HL-60 (cell line): ENCODE data around the gene FAM151A.

Source experiments
- DNase-seq, 2 experiments: peaks; one replicate each; pipeline ENCODE4 v3.0.0-alpha.2; 2010 to 2020; ENCODE audit warnings: low read depth in 1 of 2, low spot score in 1 of 2
- H3K27ac ChIP-seq: fragments of 250-450 bp; sonication (Bioruptor Pico); replicated peaks from 2 replicates; pipeline ENCODE4 v1.5.1; 2020; ENCODE audit warnings: mild to moderate bottlenecking, moderate library complexity
- H3K27me3 ChIP-seq: fragments of 250-450 bp; sonication (Bioruptor Pico); 2 replicates; pipeline ENCODE4 v1.5.1; 2021; ENCODE audit warnings: mild to moderate bottlenecking, moderate library complexity; ENCODE audit not compliant: insufficient read depth, poor library complexity, severe bottlenecking
- H3K4me3 ChIP-seq: replicated peaks from 2 replicates; pipeline ENCODE4 v1.5.1; 2011; ENCODE audit warnings: mild to moderate bottlenecking, control low read depth, low read length; ENCODE audit not compliant: insufficient read depth
- GABPA ChIP-seq: IDR thresholded peaks from 2 replicates; pipeline ENCODE4 v1.6.1; 2012; ENCODE audit warnings: low read depth
- POLR2AphosphoS5 ChIP-seq: IDR thresholded peaks from 2 replicates; pipeline ENCODE4 v1.6.1; 2012; ENCODE audit warnings: low read depth
- SPI1 ChIP-seq: IDR thresholded peaks from 2 replicates; pipeline ENCODE4 v1.6.1; 2012; ENCODE audit warnings: low read depth, mild to moderate bottlenecking, borderline replicate concordance
- long read RNA-seq: library from polyadenylated mRNA; unstranded; transcript quantifications from one replicate; pipeline ENCODE4 v2.0.0, GENCODE V29; 2020
- TF ChIP-seq, protein P1 (sequence below): IDR thresholded peaks from one replicate; pipeline ENCODE4 v1.5.1; 2011; ENCODE audit warnings: low read length, control low read depth, inconsistent platforms; ENCODE audit not compliant: insufficient read depth
- TF ChIP-seq, protein P2 (sequence below): IDR thresholded peaks from 2 replicates; pipeline ENCODE4 v1.6.1; 2012; ENCODE audit warnings: low read depth; ENCODE audit not compliant: insufficient replicate concordance

FAM151A gene
- long read RNA-seq, partial matches to known transcripts: 0 of 3 reads
- long read RNA-seq, other reads (novel, unspliced or antisense): 3 of 3 reads

DNA sequence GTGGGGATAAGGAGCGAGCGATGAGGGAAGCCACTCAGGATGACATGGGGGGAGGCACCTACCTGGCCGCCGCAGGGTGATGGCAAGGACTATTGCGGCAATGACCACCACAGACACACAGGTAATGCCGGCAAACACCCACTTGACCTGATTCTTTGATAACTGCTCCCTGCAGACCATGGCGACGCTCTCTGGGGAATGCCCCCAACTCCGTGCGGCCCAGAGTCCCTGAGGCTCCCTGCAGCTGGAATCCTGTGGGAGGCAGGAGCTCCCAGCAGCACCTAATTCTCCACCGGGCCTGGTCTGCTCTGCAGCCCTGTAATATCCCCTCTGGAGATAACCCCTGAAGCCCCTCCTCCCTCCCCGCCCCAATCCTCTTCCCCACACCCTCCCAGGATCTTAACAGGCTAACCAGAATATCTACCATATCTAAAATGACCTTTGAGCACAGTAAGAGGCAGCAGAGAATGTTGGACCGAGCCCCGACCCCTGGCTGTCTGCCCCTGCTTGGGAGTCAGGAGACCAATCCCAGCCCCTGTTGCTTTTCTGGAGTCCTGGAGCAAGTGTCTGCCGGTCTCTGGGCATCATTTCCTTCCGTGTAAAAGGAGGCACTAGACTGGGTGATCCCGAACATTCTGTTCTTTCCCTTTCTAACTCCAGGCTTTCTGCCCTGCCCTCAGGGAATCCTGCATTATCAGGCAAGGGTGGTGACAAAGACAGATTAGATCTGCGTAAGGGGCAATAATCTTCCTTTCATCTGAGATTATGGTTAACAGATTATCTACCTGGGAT is at the start of gene FAM151A:
Gene FAM151A (minus strand): TSS at position 310 of the 792 bp plus-strand sequence. CDS start 130 bp downstream, at position 180.
- H3K27ac ChIP-seq: no peak within 1 kb of the TSS
- no peaks in the 10 kb centered on the region for H3K27me3 ChIP-seq
- H3K4me3 ChIP-seq: no peak within 1 kb of the TSS
- no peak for DNase-seq
- TF ChIP-seq, protein P1, sequence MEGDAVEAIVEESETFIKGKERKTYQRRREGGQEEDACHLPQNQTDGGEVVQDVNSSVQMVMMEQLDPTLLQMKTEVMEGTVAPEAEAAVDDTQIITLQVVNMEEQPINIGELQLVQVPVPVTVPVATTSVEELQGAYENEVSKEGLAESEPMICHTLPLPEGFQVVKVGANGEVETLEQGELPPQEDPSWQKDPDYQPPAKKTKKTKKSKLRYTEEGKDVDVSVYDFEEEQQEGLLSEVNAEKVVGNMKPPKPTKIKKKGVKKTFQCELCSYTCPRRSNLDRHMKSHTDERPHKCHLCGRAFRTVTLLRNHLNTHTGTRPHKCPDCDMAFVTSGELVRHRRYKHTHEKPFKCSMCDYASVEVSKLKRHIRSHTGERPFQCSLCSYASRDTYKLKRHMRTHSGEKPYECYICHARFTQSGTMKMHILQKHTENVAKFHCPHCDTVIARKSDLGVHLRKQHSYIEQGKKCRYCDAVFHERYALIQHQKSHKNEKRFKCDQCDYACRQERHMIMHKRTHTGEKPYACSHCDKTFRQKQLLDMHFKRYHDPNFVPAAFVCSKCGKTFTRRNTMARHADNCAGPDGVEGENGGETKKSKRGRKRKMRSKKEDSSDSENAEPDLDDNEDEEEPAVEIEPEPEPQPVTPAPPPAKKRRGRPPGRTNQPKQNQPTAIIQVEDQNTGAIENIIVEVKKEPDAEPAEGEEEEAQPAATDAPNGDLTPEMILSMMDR: no peak
- TF ChIP-seq POLR2AphosphoS5 (no peak), GABPA (no peak), SPI1 (no peak)
- TF ChIP-seq, protein P2, sequence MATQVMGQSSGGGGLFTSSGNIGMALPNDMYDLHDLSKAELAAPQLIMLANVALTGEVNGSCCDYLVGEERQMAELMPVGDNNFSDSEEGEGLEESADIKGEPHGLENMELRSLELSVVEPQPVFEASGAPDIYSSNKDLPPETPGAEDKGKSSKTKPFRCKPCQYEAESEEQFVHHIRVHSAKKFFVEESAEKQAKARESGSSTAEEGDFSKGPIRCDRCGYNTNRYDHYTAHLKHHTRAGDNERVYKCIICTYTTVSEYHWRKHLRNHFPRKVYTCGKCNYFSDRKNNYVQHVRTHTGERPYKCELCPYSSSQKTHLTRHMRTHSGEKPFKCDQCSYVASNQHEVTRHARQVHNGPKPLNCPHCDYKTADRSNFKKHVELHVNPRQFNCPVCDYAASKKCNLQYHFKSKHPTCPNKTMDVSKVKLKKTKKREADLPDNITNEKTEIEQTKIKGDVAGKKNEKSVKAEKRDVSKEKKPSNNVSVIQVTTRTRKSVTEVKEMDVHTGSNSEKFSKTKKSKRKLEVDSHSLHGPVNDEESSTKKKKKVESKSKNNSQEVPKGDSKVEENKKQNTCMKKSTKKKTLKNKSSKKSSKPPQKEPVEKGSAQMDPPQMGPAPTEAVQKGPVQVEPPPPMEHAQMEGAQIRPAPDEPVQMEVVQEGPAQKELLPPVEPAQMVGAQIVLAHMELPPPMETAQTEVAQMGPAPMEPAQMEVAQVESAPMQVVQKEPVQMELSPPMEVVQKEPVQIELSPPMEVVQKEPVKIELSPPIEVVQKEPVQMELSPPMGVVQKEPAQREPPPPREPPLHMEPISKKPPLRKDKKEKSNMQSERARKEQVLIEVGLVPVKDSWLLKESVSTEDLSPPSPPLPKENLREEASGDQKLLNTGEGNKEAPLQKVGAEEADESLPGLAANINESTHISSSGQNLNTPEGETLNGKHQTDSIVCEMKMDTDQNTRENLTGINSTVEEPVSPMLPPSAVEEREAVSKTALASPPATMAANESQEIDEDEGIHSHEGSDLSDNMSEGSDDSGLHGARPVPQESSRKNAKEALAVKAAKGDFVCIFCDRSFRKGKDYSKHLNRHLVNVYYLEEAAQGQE: no peak

DNA sequence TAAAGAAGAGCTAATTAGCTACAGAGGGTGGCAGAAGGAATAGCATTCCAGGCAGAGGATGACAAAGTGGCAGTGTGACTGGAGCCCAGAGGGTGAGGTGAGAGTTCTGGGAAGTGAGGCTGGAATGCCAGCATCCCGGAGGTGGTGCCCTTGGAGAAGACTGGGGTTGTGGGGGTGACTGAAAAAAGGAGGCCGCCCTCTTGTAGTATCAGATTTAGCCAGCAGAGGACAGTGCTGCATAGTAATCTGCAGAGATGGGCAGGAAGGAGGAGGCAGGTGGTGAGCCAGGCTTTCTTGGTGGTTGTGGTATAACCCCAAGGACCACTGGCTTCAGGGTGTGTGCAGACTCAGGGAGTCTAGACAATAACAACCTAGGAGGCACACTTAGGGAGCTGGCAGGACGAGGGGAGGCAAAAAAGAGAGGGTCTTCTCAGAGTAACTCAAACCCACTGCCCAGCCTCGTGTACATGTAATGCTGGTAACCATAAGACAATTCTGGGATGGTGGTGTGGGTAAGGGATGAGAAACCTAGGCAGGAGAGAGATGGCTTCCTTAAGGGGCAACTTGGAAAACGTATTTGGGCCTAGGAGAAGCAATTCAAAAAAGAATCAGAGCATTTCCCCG is 48.8 kb upstream of the FAM151A start:
- H3K4me3 ChIP-seq: no peak overlapping the region
- DNase-seq: peak; percentile 16 to 63
- H3K27ac ChIP-seq: no peak overlapping the region
- H3K27me3 ChIP-seq: no peaks in the 10 kb centered on the region
- TF ChIP-seq GABPA: no peak
- TF ChIP-seq, protein P1: peak; percentile 91
- TF ChIP-seq SPI1: no peak
- TF ChIP-seq POLR2AphosphoS5: no peak

DNA sequence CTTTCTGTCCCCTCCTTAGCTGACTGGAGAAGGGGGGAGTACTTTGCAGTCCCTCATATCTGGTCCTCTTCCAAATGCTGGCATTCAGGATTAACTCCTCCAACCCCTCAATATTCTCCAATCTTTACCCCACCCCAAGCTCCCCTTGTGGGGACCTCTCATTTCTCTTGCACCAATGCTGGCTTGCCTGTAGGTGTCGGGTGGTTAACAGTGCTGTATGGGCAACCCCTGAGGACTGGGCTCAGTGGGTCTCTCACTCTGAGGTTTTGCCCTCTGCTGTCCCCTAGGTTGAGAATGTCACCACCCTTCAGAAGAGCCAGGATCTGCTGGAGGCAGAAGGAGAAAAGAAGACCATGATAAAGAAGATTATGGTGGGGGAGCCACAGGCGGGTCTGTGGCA is 45.2 kb upstream of the FAM151A start:
- no peak overlapping the region for H3K4me3 ChIP-seq

DNA sequence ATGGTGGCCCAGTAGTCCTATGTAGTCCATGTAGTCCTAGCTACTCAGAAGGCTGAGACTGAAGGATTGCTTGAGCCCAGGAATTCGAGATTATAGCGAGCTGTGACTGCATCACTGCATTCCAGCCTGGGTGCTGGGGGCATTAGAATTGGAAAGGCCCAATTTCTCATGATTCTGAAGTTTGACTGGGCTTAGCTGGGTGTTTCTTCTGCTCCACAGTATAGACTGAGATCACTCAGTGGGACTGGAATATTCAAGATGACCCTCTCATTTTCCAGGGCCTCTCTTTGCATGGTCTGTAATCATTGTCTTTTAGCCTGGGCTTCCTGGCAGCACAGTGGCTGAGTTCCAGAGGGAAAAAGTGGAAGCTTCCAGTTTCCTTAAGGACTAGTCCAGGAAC is 44.5 kb upstream of the FAM151A start:
- no peak overlapping the region for H3K27ac ChIP-seq
- no peaks in the 10 kb centered on the region for H3K27me3 ChIP-seq
- DNase-seq: no peak
- TF ChIP-seq SPI1: no peak
- no peak overlapping the region for H3K4me3 ChIP-seq

More for the DNA sequence above, 45.2 kb upstream of the FAM151A start:
- Histone ChIP-seq H3K27me3 (no peaks in the 10 kb centered on the region), H3K27ac (no peak overlapping the region)
- DNase-seq: no peak
- TF ChIP-seq, protein P2: no peak
- no peak for TF ChIP-seq POLR2AphosphoS5
